ENCODE data around the gene CRAT.

DNA sequence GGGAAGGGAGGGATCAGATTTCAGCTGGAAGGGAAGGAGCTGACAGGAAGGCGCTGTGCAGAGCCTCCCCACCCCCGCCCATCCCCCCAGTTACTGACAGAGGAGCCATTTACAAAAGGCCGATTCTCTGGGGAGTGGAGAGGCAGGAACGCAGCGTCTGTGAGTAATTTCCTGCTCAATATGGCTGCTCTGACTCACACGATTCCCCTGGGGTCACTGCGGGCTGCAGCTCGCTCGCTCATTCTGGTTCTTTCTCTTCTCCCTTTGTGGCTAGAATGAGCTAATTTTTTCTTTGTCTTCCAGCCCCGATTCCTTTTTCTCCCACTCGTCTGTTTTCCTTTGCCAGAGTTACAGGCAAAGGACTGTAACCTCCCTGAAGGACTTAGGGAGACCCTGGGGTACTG, 29.4 kb upstream of the CRAT start:
- TF ChIP-seq POLR2A (IDR thresholded peaks at IDR 0.05; ENCODE audit: low read depth, low read length) (peak; percentile 58; the same call in 1 of the 2 replicates), POLR2AphosphoS5 (IDR thresholded peaks at IDR 0.05; ENCODE audit: low read depth, low read length) (no peak)

All from GM12892 (cell line).